Parathyroid adenoma (tissue), 2 donors: ENCODE measurements around the gene SIAE.
A peak's percentile ranks its signal among the peaks of the same experiment; 100 is the strongest.

Source experiments
- H2AFZ ChIP-seq: fragments of 300-600 bp; sonication (generic); one replicate; pipeline ENCODE4 v1.7.0; 2017; ENCODE audit warnings: antibody characterized with exemption, mild to moderate bottlenecking
- H3K27ac ChIP-seq: fragments of 300-600 bp; sonication (generic); one replicate; pipeline ENCODE4 v1.7.0; 2017
- H3K27me3 ChIP-seq: fragments of 300-600 bp; sonication (generic); one replicate; pipeline ENCODE4 v1.7.0; 2017; ENCODE audit warnings: low read length; ENCODE audit not compliant: control insufficient read depth, insufficient read depth
- H3K36me3 ChIP-seq: fragments of 300-600 bp; sonication (generic); one replicate; pipeline ENCODE4 v1.7.0; 2017; ENCODE audit warnings: low read length; ENCODE audit not compliant: control insufficient read depth, insufficient read depth
- H3K4me1 ChIP-seq: fragments of 300-600 bp; sonication (generic); one replicate; pipeline ENCODE4 v1.7.0; 2017; ENCODE audit warnings: control low read depth
- H3K4me2 ChIP-seq: fragments of 300-600 bp; sonication (generic); one replicate; pipeline ENCODE4 v1.7.0; 2017; ENCODE audit warnings: low read length
- H3K4me3 ChIP-seq: fragments of 300-600 bp; sonication (generic); one replicate; pipeline ENCODE4 v1.7.0; 2017; ENCODE audit warnings: low read depth, low read length
- H3K79me2 ChIP-seq: fragments of 300-600 bp; sonication (generic); one replicate; pipeline ENCODE4 v1.7.0; 2017; ENCODE audit warnings: control low read depth
- H3K9ac ChIP-seq: fragments of 300-600 bp; sonication (generic); one replicate; pipeline ENCODE4 v1.7.0; 2017; ENCODE audit warnings: mild to moderate bottlenecking
- H3K9me3 ChIP-seq: fragments of 300-600 bp; sonication (generic); one replicate; pipeline ENCODE4 v1.7.0; 2017; ENCODE audit warnings: low read length; ENCODE audit not compliant: control insufficient read depth
- CTCF ChIP-seq: fragments of 300-600 bp; sonication (generic); IDR thresholded peaks from one replicate; pipeline ENCODE4 v1.7.0; 2017; ENCODE audit warnings: antibody characterized with exemption, mild to moderate bottlenecking
- donor health status: primary hyperparathyroidism.

SIAE gene

GRCh38 chr11:124623861-124624525, 49.5 kb downstream of the SIAE start:
- H3K4me1 ChIP-seq = peaks cover 8% of the 10 kb centered on the region
- TF ChIP-seq CTCF = no peak
- H3K9me3 ChIP-seq = no peaks in the 10 kb centered on the region
- H3K27me3 ChIP-seq = no peaks in the 10 kb centered on the region
- H3K4me3 ChIP-seq = peak overlapping the region; percentile 80
- H3K27ac ChIP-seq = no peak overlapping the region
- no peaks in the 10 kb centered on the region for H3K36me3 ChIP-seq
- H2AFZ ChIP-seq = no peak overlapping the region
- H3K79me2 ChIP-seq = peaks cover 7% of the 10 kb centered on the region
- peak overlapping the region; percentile 72 for H3K4me2 ChIP-seq
- H3K9ac ChIP-seq = no peak overlapping the region

- Histone ChIP-seq H3K9me3 (no peaks in the 10 kb centered on the region), H3K4me2 (peak within 1 kb of the TSS; percentile 72), H2AFZ (peak within 1 kb of the TSS; percentile 96), H3K27me3 (no peaks in the 10 kb centered on the region), H3K36me3 (no peaks in the 10 kb centered on the region), H3K27ac (peak within 1 kb of the TSS; percentile 91), H3K4me1 (peaks cover 8% of the 10 kb centered on the region), H3K79me2 (peaks cover 7% of the 10 kb centered on the region), H3K9ac (peak within 1 kb of the TSS; percentile 53), H3K4me3 (peak within 1 kb of the TSS; percentile 80)
- TF ChIP-seq CTCF = no peak
Measured at GRCh38 chr11:124622531-124623451, 50.7 kb downstream of the SIAE start, which contains the start of gene TBRG1. Gene TBRG1 (plus strand): TSS chr11:124622864. CDS start chr11:124623084, 220 bp downstream.

GRCh38 chr11:124618863-124619262, 54.7 kb downstream of the SIAE start:
- Histone ChIP-seq H3K9me3 (no peaks in the 10 kb centered on the region), H3K4me1 (peaks cover 6% of the 10 kb centered on the region), H3K27me3 (no peaks in the 10 kb centered on the region)

GRCh38 chr11:124612567-124613246, 60.8 kb downstream of the SIAE start:
- Histone ChIP-seq H3K36me3 (no peaks in the 10 kb centered on the region), H3K27ac (no peak overlapping the region), H3K4me3 (no peak overlapping the region), H3K9me3 (no peaks in the 10 kb centered on the region), H3K79me2 (no peaks in the 10 kb centered on the region), H3K4me2 (no peak overlapping the region), H3K4me1 (no peaks in the 10 kb centered on the region), H3K27me3 (no peaks in the 10 kb centered on the region), H3K9ac (no peak overlapping the region), H2AFZ (no peak overlapping the region)
- no peak for TF ChIP-seq CTCF

More at GRCh38 chr11:124618863-124619262, 54.7 kb downstream of the SIAE start:
- Histone ChIP-seq H2AFZ (no peak overlapping the region), H3K9ac (no peak overlapping the region), H3K36me3 (no peaks in the 10 kb centered on the region), H3K27ac (no peak overlapping the region), H3K4me2 (no peak overlapping the region), H3K4me3 (no peak overlapping the region), H3K79me2 (no peaks in the 10 kb centered on the region)
- no peak for TF ChIP-seq CTCF
